Natural killer cell (primary cell): Measurements from ENCODE around the gene NDUFAF3. TPM values are rescaled to one million over a fixed set of nuclear protein-coding genes. Genes with fewer than 3 reads are reported as not detected.

Source experiments
- ATAC-seq, 3 donors: fragments of 150-1000 bp in 2 of 3; fragments of 200-7000 bp in 1 of 3; cut with Tn5 transposase; 1 replicate in 1 of 3; 2 replicates in 2 of 3; pipeline ENCODE4 v1.10.0; 2021; ENCODE audit warnings: mild to moderate bottlenecking in 2 of 3, moderate library complexity in 2 of 3
- DNase-seq, 2 donors: peaks; one replicate each; pipeline versions ENCODE4 v3.0.0 to v3.0.0-alpha.2; 2013 to 2021; ENCODE audit warnings: mixed read lengths in 1 of 2
- H3K27ac ChIP-seq: one replicate; pipeline ENCODE4 v1.5.1; 2013; ENCODE audit warnings: mild to moderate bottlenecking, low read length
- H3K27me3 ChIP-seq: one replicate; pipeline ENCODE4 v1.6.1; 2013; ENCODE audit warnings: low read length; ENCODE audit not compliant: control insufficient read depth, insufficient read depth
- H3K36me3 ChIP-seq: one replicate; pipeline ENCODE4 v1.6.1; 2013; ENCODE audit warnings: low read length; ENCODE audit not compliant: control insufficient read depth, insufficient read depth
- H3K4me1 ChIP-seq: one replicate; pipeline ENCODE4 v1.6.1; 2013; ENCODE audit warnings: low read length; ENCODE audit not compliant: control insufficient read depth, insufficient read depth
- H3K4me3 ChIP-seq: one replicate; pipeline ENCODE4 v1.5.1; 2013; ENCODE audit warnings: low read length
- H3K9me3 ChIP-seq: one replicate; pipeline ENCODE4 v1.6.1; 2013; ENCODE audit warnings: low read length; ENCODE audit not compliant: control insufficient read depth, insufficient read depth
- H3K27ac Mint-ChIP-seq, 2 donors: one replicate each; pipeline ENCODE4 v1.8.0; 2022; ENCODE audit warnings: mild to moderate bottlenecking in 2 of 2, mixed read lengths in 2 of 2, moderate library complexity in 1 of 2
- H3K27me3 Mint-ChIP-seq, 2 donors: one replicate each; pipeline ENCODE4 v1.8.0; 2022; ENCODE audit warnings: low read depth in 2 of 2, mixed read lengths in 2 of 2
- H3K36me3 Mint-ChIP-seq: one replicate; pipeline ENCODE4 v1.8.0; 2022; ENCODE audit warnings: mixed read lengths
- H3K4me1 Mint-ChIP-seq, 2 donors: one replicate each; pipeline ENCODE4 v1.8.0; 2022; ENCODE audit warnings: mixed read lengths in 2 of 2
- H3K4me3 Mint-ChIP-seq: one replicate; pipeline ENCODE4 v1.8.0; 2022; ENCODE audit warnings: mild to moderate bottlenecking, moderate library complexity, mixed read lengths
- H3K9me3 Mint-ChIP-seq, 2 donors: one replicate each; pipeline ENCODE4 v1.8.0; 2022; ENCODE audit warnings: mixed read lengths in 2 of 2
- CTCF ChIP-seq: fragments of 200-600 bp; IDR thresholded peaks from one replicate; pipeline ENCODE4 v1.8.0; 2022; ENCODE audit warnings: antibody characterized with exemption
- WGBS: methylation state at CpG from one replicate; pipeline ENCODE4 v1.1.7; 2013; ENCODE audit warnings: missing lambda C conversion rate; ENCODE audit not compliant: insufficient coverage; 5-methylcytosine and 5-hydroxymethylcytosine counted together
- intact Hi-C: fragments of 100-400 bp; cut with micrococcal nuclease; formaldehyde crosslinking; loops from one replicate; pipeline ENCODE4 v1.14.2; 2022
- total RNA-seq, 4 donors: library from RNA; stranded (reverse); fragments of 120-200 nt in 1 of 4; gene quantifications; one replicate each; pipeline versions ENCODE4 v1.2.3 to v1.2.4, GENCODE V29; 2013 to 2022

The NDUFAF3 gene
- total RNA-seq, 3 donors from 2014 or later (not counting 1 experiment from before 2014, with no cell fraction given) = 51.0 to 72.9 (median 66.1) TPM

GRCh38 chr3:49018707-49019006 is 3.3 kb upstream of the NDUFAF3 start:
- H3K27me3 ChIP-seq = no peaks in the 10 kb centered on the region
- WGBS = 2% methylated on average over 18 of the region's 18 CpGs
- Mint-ChIP-seq H3K27me3 (no peaks in the 10 kb centered on the region), H3K4me1 (peaks cover 16 to 24% of the 10 kb centered on the region in 2 donors), H3K27ac (peak overlapping the region; percentile 86 to 95), H3K36me3 (no peaks in the 10 kb centered on the region), H3K9me3 (no peaks in the 10 kb centered on the region), H3K4me3 (peak overlapping the region; percentile 98)
- peak overlapping the region; percentile 79 for H3K27ac ChIP-seq
- peak overlapping the region; percentile 68 for H3K4me3 ChIP-seq
- peaks cover 22% of the 10 kb centered on the region for H3K36me3 ChIP-seq
- DNase-seq (no peak), ATAC-seq (no peak)
- no peaks in the 10 kb centered on the region for H3K9me3 ChIP-seq
- peaks cover 48% of the 10 kb centered on the region for H3K4me1 ChIP-seq
- TF ChIP-seq CTCF = no peak
- intact Hi-C loops = no loop called here

DNA sequence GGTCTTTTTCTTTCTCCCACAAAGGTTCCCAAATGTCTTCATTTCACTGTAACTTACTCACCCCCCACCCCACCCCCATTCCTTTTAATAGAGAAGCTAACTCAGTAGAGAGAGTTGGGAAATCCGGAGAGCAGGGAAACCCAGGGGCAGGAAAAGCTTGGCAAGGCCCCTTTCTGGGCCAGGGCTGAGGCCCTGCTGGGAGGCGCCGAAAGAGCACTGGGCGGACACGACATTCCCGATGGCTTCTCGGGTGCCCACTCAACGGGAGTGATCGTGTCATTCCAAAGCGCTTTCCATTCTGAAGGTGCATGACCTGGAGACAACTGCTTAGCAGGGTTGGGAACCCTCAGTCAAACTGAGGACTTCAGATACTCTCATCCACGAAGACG is 2.0 kb upstream of the NDUFAF3 start:
- peaks cover 48% of the 10 kb centered on the region for H3K4me1 ChIP-seq
- 44% methylated on average over 12 of the region's 12 CpGs for WGBS
- H3K36me3 Mint-ChIP-seq = no peaks in the 10 kb centered on the region
- H3K27ac Mint-ChIP-seq = peak overlapping the region; percentile 95 to 99
- H3K9me3 Mint-ChIP-seq = no peaks in the 10 kb centered on the region
- peak overlapping the region; percentile 82 for H3K4me3 ChIP-seq
- TF ChIP-seq CTCF = no peak
- no peaks in the 10 kb centered on the region for H3K27me3 Mint-ChIP-seq
- no peaks in the 10 kb centered on the region for H3K27me3 ChIP-seq
- no peaks in the 10 kb centered on the region for H3K9me3 ChIP-seq
- peaks cover 24% of the 10 kb centered on the region for H3K36me3 ChIP-seq
- intact Hi-C loops = loop anchor here (5.0 kb wide), 1 partner anchor 33 kb away; no protein-coding TSS in a partner anchor
- peaks cover 16 to 24% of the 10 kb centered on the region in 2 donors for H3K4me1 Mint-ChIP-seq
- peak overlapping the region; percentile 98 for H3K4me3 Mint-ChIP-seq
- no peak for ATAC-seq
- no peak for DNase-seq
- H3K27ac ChIP-seq = peak overlapping the region; percentile 94

GRCh38 chr3:49020330-49021212 is 1.4 kb upstream of the NDUFAF3 start:
- Mint-ChIP-seq H3K9me3 (no peaks in the 10 kb centered on the region), H3K27me3 (no peaks in the 10 kb centered on the region), H3K4me1 (peaks cover 16 to 27% of the 10 kb centered on the region in 2 donors), H3K4me3 (peak overlapping the region; percentile 98), H3K27ac (peak overlapping the region; percentile 95 to 99), H3K36me3 (no peaks in the 10 kb centered on the region)
- H3K4me1 ChIP-seq = peaks cover 48% of the 10 kb centered on the region
- no peak for ATAC-seq
- peak overlapping the region; percentile 82 for H3K4me3 ChIP-seq
- H3K27ac ChIP-seq = peak overlapping the region; percentile 94
- peak; percentile 46 to 53 for DNase-seq
- no peaks in the 10 kb centered on the region for H3K9me3 ChIP-seq
- no peak for TF ChIP-seq CTCF
- H3K27me3 ChIP-seq = no peaks in the 10 kb centered on the region
- under 1% methylated on average over 51 of the region's 51 CpGs for WGBS
- intact Hi-C loops = loop anchor here (1.0 to 5.0 kb wide), 3 partner anchors 9 to 33 kb away; partner anchors contain the start of genes IMPDH2 and WDR6
- H3K36me3 ChIP-seq = peaks cover 24% of the 10 kb centered on the region
